Measurements from ENCODE around the gene SASH1. TPM values are rescaled to one million over a fixed set of nuclear protein-coding genes. Genes with fewer than 3 reads are reported as not detected.

Gene SASH1
- total and polyA plus RNA-seq, 2 of the 8 experiments (the other 6 are each of a cell fraction or from before 2014, with no cell fraction given), result 6.0 to 20.2 TPM

GRCh38 chr6:148521586-148521985 is 178.9 kb downstream of the SASH1 start (continued):
- TF ChIP-seq, protein P1, sequence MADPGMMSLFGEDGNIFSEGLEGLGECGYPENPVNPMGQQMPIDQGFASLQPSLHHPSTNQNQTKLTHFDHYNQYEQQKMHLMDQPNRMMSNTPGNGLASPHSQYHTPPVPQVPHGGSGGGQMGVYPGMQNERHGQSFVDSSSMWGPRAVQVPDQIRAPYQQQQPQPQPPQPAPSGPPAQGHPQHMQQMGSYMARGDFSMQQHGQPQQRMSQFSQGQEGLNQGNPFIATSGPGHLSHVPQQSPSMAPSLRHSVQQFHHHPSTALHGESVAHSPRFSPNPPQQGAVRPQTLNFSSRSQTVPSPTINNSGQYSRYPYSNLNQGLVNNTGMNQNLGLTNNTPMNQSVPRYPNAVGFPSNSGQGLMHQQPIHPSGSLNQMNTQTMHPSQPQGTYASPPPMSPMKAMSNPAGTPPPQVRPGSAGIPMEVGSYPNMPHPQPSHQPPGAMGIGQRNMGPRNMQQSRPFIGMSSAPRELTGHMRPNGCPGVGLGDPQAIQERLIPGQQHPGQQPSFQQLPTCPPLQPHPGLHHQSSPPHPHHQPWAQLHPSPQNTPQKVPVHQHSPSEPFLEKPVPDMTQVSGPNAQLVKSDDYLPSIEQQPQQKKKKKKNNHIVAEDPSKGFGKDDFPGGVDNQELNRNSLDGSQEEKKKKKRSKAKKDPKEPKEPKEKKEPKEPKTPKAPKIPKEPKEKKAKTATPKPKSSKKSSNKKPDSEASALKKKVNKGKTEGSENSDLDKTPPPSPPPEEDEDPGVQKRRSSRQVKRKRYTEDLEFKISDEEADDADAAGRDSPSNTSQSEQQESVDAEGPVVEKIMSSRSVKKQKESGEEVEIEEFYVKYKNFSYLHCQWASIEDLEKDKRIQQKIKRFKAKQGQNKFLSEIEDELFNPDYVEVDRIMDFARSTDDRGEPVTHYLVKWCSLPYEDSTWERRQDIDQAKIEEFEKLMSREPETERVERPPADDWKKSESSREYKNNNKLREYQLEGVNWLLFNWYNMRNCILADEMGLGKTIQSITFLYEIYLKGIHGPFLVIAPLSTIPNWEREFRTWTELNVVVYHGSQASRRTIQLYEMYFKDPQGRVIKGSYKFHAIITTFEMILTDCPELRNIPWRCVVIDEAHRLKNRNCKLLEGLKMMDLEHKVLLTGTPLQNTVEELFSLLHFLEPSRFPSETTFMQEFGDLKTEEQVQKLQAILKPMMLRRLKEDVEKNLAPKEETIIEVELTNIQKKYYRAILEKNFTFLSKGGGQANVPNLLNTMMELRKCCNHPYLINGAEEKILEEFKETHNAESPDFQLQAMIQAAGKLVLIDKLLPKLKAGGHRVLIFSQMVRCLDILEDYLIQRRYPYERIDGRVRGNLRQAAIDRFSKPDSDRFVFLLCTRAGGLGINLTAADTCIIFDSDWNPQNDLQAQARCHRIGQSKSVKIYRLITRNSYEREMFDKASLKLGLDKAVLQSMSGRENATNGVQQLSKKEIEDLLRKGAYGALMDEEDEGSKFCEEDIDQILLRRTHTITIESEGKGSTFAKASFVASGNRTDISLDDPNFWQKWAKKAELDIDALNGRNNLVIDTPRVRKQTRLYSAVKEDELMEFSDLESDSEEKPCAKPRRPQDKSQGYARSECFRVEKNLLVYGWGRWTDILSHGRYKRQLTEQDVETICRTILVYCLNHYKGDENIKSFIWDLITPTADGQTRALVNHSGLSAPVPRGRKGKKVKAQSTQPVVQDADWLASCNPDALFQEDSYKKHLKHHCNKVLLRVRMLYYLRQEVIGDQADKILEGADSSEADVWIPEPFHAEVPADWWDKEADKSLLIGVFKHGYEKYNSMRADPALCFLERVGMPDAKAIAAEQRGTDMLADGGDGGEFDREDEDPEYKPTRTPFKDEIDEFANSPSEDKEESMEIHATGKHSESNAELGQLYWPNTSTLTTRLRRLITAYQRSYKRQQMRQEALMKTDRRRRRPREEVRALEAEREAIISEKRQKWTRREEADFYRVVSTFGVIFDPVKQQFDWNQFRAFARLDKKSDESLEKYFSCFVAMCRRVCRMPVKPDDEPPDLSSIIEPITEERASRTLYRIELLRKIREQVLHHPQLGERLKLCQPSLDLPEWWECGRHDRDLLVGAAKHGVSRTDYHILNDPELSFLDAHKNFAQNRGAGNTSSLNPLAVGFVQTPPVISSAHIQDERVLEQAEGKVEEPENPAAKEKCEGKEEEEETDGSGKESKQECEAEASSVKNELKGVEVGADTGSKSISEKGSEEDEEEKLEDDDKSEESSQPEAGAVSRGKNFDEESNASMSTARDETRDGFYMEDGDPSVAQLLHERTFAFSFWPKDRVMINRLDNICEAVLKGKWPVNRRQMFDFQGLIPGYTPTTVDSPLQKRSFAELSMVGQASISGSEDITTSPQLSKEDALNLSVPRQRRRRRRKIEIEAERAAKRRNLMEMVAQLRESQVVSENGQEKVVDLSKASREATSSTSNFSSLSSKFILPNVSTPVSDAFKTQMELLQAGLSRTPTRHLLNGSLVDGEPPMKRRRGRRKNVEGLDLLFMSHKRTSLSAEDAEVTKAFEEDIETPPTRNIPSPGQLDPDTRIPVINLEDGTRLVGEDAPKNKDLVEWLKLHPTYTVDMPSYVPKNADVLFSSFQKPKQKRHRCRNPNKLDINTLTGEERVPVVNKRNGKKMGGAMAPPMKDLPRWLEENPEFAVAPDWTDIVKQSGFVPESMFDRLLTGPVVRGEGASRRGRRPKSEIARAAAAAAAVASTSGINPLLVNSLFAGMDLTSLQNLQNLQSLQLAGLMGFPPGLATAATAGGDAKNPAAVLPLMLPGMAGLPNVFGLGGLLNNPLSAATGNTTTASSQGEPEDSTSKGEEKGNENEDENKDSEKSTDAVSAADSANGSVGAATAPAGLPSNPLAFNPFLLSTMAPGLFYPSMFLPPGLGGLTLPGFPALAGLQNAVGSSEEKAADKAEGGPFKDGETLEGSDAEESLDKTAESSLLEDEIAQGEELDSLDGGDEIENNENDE (IDR thresholded peaks at IDR 0.05; ENCODE audit: insufficient replicate concordance, low read length), result no peak
- TF ChIP-seq SIRT6 (IDR thresholded peaks at IDR 0.05; ENCODE audit: low read length) (no peak), SIX5 (IDR thresholded peaks at IDR 0.05; ENCODE audit: low read depth, low read length) (no peak), EZH2 (IDR thresholded peaks at IDR 0.05; ENCODE audit: low read depth, low read length, severe bottlenecking) (no peak), HDAC6 (IDR thresholded peaks at IDR 0.05; ENCODE audit: low read depth, low read length) (no peak), HDAC2 (IDR thresholded peaks at IDR 0.05; ENCODE audit: borderline replicate concordance in 1 of 2, low read depth in 2 of 2, low read length in 2 of 2) (no peak), JUND (IDR thresholded peaks at IDR 0.05; ENCODE audit: low read length) (no peak), ATF2 (IDR thresholded peaks at IDR 0.05; ENCODE audit: low read length) (no peak), TAF1 (IDR thresholded peaks at IDR 0.05; ENCODE audit: low read depth, low read length) (no peak), TBP (IDR thresholded peaks at IDR 0.05; ENCODE audit: low read depth, low read length) (no peak)

All from H1 (cell line).